ENCODE data around the gene RNF148.
"Not testable (repeated sequence)": the region's sequence is repeated elsewhere in the genome, so short reads cannot be mapped to it uniquely, and the experiment has no call there.

The RNF148 gene

DNA sequence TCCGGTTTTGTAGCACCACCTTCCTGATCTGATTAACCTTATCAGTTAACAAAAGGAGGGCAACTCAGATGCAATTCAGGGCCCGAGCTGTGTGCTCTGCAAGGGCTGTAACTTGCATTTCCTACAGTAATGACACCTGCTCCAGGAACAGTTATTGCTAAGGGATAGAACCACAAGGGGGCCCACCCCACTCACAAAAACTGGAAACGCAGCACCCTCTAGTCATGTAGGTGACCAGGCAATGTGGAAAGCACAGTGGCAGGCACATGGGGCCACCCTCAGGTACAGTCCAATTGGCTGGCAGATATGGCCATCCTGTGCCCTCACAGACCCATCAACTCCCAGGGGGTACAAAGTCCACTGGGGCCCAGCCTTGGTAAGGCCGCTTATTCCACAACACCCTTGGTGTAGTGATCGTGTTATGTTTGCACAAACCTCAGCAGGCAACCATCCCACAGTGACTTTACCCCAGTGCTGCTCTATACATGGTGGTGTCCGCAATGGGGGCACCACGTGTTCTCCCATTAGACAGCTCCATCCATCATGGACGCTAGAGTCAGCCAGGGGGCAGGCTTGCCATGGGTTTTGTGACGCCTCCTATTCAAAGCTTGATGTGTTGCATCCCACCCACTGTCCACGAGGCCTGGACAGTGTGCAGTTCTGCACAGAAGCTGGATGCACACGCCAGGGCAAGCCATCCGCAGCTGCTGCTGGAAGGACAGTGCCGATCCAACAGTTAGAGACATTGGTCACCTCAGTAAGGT, 13.2 kb downstream of the RNF148 start:
- DNase-seq: no peak

DNA sequence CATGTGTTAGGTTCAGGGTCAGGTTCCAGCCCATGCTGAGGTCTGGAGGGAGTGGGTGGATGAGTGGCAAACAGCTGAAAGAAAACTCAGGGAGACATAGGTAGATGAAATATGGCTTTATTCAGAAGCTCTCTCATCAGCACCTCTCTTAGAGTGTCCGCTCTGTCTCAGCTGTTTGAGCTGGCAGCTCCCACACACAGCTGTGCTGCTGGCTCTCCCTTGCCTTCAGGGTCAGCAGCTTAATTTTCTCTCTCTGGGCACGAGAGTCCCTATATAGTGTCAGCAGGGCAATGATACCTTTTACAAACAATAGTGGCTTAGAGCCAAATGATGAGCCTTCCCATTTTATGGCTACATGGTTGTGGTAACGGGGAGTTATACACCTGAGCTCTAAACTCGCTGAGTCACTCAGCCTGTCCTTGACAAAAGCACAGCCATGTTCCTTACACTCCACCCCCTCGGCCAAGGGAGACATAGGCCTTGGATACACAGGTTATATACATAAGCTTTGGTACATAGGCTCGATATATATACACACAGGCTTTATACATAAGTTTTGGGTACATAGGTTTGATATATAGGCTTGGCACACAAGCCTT, 14.2 kb downstream of the RNF148 start:
- DNase-seq: no peak

DNA sequence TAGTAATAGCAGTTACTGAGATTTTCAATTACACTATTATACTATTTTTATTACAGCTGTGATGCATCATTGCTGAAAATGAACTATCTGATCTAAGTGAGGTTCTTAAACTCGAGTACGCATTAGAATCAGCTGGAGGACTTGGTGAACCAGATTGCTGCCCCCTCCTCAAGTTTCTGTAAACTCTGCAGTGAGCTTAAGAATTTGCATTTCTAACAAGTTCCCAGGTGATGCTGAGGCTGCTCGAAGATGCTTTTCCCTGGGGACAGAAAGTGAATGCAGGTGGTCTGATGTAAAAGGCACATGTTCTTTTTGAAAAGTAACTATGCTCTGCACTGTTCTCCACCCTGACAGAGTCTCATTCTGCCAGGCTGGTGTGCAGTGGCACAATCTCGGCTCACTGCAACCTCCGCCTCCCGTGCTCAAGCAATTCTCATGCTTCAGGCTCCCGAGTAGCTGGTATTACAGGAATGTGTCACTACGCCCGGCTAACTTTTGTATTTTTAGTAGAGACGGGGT, 16.3 kb downstream of the RNF148 start:
- DNase-seq: no peak

DNA sequence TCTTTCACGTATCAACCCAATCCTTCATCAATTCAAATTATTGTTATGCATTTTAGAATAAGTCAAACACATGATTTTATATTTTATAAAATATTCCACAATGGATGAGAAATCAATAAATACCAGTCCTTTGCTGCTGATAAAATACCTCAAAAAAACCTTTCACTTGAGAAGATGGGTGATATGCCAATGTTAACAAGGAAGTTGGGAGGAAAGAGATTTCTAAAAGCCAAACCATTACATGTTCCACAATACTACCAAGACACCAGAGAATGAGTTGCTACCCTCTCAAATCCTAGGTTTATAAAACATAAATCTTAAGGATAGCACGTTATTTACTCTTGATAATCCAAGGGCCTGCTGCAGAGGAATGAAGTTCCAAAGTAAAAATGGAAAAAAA, 18.2 kb downstream of the RNF148 start:
- no peak for DNase-seq

DNA sequence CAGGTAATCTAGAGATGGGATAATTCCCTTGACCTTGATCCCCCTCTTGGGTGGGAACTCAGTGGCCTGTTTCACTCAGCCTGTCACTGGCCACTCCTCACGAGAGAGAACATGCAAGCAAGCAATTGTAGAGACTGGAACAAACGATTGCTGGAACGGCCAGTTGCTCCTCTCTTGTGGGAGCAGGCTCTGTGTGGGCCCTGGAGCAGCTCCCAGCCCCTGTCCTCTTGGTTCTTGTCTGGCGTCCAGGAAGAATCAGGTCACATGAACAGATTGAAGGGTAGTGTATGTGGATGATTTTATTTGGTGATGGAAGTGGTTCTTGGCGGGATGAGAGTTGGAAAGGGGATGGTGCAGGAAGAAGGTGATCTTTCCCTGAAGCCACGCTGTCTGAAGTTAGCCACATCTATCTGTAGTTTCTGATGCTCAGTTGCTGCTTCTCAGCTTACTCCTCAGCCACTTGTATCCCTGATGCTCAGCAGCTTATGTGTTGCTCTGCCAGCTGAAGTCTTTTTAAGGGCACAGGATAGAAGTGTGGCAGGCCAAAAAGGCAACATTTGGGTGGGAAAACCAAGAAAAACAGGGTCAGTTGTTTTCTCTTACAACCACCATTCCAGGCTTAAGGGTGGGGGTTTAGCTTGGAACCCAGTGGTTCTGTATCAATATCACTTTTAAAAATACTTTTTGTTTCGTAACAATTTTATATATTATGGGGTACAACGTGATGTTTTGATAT, 19.7 kb downstream of the RNF148 start:
- no peak for DNase-seq

DNA sequence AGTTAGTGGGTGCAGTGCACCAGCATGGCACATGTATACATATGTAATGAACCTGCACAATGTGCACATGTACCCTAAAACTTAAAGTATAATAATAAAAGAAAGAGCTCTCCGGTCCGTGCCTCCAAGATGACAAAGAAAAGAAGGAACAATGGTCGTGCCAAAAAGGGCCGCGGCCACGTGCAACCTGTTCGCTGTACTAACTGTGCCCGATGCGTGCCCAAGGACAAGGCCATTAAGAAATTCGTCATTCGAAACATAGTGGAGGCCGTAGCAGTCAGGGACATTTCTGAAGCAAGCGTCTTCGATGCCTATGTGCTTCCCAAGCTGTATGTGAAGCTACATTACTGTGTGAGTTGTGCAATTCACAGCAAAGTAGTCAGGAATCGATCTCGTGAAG, 21.5 kb downstream of the RNF148 start:
- DNase-seq: not testable (repeated sequence)

DNA sequence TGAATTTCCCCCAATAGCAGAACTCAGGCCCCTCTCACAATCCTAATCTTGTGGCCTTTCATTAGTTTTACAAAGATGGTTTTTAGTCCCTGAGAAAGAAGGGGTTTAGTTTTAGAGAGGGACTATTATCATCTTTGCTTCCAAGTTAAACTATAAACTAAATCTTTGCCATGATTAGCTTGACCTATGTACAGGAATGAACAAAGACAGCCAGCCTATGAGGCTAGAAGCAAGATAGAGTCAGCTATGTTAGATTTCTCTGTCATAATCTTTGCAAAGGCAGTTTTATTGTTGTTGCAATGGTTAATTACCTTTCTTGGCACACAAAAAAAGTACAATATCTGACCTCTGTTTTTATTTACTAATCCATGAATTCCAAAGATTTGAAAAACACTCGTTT, 22.9 kb downstream of the RNF148 start:
- DNase-seq: no peak

DNA sequence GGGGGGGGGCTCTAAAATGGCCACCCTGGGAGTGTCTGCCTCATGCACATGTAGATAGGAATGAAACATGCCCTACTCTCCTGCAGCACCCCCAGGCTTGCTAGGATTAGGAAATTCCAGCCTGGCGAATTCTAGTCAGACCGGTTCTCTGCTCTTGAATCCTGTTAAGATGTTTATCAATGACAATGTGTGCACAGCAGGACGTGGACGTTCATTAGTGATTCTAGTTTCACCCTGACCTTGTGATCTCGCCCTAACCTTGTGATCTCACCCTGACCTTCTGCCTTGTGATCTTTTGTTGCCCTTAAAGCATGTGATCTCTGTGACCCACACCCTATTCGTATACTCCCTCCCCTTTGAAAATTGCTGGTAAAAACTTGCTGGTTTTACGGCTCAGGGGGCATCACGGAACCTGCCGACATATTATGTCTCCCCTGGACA, 23.4 kb downstream of the RNF148 start:
- not testable (repeated sequence) for DNase-seq

DNA sequence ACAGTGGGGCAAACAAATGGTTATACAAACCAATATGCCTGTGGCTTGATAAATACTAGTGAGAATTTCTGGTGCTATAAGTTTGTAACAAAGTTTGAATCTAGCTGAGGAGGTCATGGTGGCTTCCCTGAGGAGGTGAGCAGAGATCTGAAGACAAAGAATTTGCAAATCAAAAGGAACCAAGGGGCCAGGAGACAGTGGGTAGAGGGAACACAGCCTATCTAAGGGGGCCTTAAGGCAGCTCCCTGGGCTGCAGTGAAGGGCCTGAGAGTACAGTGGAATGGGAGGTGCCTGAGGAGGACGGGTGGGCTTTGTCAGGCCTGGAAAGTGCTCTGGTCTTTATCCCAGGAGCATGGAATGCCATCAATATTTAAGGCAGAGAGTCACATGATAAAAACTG, 25.6 kb downstream of the RNF148 start:
- DNase-seq: no peak

DNA sequence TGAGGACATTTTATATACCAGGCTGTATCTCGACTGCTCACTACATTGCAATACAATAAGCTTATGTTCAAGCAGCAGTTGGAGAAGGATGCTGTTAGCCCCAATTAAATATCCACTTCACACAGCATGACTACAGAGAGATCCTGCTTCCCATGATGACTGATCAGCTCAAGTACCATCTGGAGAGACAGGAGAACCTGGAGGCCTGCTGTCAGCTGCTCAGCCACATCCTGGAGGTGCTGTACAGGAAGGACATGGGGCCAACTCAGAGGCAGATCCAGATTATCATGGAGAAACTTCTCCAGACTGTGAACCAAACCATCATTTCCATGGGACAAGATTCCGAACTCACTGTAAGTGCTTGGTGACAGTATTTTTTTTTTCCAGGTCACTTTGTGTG, 26.3 kb downstream of the RNF148 start:
- DNase-seq: no peak

DNA sequence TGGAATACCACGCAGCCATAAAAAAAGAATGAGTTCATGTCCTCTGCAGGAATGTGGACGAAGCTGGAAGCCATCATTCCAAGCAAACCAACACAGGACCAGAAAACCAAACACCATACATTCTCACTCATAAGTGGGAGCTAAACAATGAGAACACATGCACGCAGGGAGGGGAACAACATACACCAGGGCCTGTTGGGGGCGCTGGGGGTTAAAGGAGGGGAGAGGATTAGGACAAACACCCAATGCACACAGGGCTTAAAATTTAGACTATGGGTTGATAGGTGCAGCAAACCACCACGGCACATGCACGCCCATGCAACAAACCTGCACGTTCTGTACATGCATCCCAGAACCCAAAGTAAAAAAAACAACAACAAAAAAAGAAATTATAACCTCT, 27.1 kb downstream of the RNF148 start:
- DNase-seq: no peak

DNA sequence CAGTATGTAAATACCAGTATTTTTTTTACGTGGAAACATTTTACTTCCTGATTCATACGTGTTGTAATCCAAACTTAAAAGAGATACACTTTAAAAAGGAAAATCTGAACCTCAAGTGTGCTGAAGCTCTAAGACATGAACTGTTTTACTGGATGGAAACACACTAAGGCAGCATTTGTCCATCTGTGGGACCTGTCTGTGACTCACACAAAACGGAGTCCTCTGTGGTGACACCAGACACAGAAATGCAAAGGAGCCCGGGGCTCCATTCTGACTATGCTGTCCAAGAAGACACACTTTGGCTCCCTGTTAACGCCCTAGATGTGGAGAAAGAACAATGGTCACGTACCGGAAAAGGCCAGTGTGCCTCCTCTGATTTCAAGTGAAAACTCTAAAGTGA, 27.7 kb downstream of the RNF148 start:
- DNase-seq: no peak

DNA sequence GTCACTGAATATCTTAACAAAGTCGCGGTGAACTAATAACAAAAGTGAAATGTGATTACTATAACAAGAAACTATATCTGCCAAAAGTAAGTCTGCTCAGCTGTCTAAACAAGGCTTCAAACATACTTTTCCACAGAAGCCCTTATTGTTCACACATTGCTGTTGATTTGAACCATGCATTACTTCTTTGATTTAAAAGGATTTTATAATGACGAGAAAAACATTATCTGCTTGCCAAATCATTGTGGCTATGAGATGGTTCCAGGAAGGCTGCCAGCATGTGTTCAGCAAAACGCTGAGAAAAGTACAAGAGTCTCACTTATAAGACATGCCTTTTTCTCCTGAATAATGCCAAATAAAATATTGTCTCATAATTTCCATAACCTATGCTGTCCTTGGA, 28.2 kb downstream of the RNF148 start:
- DNase-seq: no peak

DNA sequence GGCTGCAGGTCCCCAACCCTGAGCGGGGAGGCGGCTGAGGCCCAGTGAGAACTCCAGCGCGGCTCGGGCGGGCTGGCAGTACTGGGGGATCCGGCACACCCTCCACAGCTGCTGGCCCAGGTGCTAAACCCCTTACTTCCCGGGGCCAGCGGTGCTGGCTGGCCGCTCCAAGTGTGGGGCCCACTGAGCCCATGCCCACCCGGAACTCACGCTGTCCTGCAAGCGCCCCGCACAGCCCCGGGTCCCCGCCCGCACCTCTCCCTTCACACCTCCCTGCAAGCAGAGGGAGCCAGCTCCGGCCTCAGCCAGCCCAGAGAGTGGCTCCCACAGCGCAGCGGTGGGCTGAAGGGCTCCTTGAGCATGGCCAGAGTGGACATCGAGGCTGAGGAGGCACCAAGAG, 28.8 kb downstream of the RNF148 start:
- no peak for DNase-seq

DNA sequence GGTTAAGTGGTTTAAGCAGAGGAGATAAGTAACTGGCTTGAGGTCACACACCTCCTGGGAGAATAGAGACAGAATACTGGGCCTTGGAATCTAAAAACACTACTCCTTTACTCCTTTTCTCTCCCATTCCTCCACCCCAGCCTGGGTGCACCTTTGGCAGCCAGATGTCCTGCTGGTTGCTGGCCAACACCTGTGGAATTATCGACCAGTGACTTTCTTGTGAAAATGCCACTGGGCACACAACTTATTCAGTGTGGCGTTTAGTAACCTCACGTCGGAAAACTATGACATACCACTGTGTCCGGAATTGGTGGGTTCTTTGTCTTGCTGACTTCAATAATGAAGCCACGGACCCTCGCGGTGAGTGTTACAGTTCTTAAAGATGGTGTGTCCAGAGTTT, 30.2 kb downstream of the RNF148 start:
- no peak for DNase-seq

DNA sequence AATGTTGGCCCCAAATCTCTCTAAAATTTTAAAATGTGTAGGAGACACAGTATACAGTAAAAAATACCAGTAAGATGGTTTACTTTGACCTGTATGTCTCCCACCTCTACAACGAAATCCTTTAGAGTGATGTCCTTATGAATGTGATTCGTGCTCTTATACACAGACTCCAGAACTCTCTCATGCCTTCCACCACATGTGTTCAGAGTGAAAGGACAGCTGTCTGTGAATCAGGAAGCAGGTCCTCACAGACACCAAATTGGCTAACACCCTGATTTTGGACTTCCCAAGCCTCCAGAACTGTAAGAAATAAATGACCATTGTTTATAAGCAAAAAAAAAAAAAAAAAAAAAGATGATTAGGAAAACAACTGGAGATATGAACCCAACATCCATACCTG, 39.0 kb downstream of the RNF148 start:
- no peak for DNase-seq

DNA sequence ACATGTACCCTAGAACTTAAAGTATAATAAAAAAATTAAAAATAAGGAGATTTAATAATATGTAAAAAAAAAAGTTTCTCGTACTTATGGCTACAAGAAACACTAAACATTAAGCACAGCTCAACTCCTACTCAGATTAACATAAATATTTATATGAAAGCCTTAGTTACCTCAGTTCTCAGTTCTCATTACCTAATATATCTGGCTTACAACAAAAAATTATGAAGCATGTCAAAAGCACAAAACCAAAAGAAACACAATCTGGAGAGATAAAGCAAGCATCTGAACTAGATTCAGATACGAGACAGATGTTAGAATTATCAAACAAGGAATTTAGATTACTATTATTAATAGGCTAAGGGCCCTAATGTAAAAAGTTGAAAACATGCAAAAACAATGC, 43.9 kb downstream of the RNF148 start:
- no peak for DNase-seq

DNA sequence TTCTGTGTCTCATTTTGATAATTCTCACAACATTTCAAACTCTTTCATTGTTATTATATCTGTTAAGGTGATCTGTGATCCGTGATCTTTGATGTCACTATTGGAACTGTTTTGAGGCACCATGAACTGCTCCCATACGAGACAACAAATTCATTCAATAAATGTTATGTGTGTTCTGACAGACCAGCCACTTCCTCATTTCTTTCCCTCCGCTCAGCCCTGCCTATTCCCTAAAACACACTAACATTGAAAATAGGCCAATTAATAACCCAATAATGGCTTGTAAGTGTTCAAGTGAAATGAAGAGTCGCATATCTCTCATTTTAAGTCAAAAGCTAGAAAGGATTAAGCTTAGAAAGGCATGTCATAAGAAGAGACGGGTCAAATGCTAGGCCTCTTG, 49.0 kb downstream of the RNF148 start:
- DNase-seq: no peak

DNA sequence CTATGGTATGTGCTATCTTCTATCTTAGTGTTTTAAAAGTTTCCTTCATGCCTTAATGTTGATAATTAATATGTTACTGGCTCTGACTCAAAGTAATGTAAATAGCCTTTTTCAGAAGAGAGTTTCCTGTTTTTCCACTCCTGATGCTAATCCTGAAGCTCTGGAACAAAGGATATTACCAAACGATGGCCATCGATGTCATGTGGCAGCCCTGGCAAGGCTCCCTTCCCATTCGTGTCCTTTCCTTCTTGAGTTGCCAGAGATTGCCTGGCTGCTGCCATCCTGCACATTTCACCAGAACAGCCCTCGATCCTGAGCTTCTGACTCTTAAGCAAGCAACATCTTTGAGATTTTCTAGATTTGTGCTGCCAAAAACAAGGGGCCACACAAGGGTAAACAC, 49.8 kb downstream of the RNF148 start:
- no peak for DNase-seq
